HCT116 (cell line): ENCODE results near the gene BIVM.

ENCODE experiments used
- MAX ChIP-seq: IDR thresholded peaks from 2 replicates; pipeline ENCODE4 v1.6.1; 2012
- YY1 ChIP-seq: IDR thresholded peaks from 2 replicates; pipeline ENCODE4 v1.6.1; 2011; ENCODE audit warnings: low read length, low read depth, moderate library complexity, mild to moderate bottlenecking; ENCODE audit not compliant: insufficient replicate concordance; ENCODE audit errors: extremely low read depth

GRCh38 chr13:102779436-102780159, 19.3 kb upstream of the BIVM start:
- TF ChIP-seq MAX (no peak), YY1 (no peak)
